Astrocyte (in vitro differentiated cells and primary cell): Measurements from ENCODE around the gene NRAP. TPM values are rescaled to one million over a fixed set of nuclear protein-coding genes. Genes with fewer than 3 reads are reported as not detected.

Experiments
- DNase-seq: peaks from one replicate; pipeline ENCODE4 v3.0.0-alpha.2; 2010; ENCODE audit warnings: low read depth
- FAIRE-seq: peaks from 2 replicates; lab custom pipeline; 2011; peaks lifted over from hg19 to GRCh38; lab: Jason Lieb, UNC
- H2AFZ ChIP-seq: 2 replicates; pipeline ENCODE4 v1.6.0; 2012; ENCODE audit warnings: low read depth, low read length, inconsistent platforms
- H3K27ac ChIP-seq: 2 replicates; pipeline ENCODE4 v1.5.1; 2011; ENCODE audit warnings: low read depth, low read length, inconsistent platforms
- H3K27me3 ChIP-seq: 2 replicates; pipeline ENCODE4 v1.6.0; 2011; ENCODE audit warnings: low read length, inconsistent platforms; ENCODE audit not compliant: insufficient read depth
- H3K36me3 ChIP-seq: 2 replicates; pipeline ENCODE4 v1.5.1; 2011; ENCODE audit warnings: low read length, inconsistent platforms; ENCODE audit not compliant: insufficient read depth
- H3K4me1 ChIP-seq: 2 replicates; pipeline ENCODE4 v1.5.1; 2011; ENCODE audit warnings: low read length, inconsistent platforms; ENCODE audit not compliant: insufficient read depth
- H3K4me2 ChIP-seq: 2 replicates; pipeline ENCODE4 v1.6.0; 2012; ENCODE audit warnings: low read length, inconsistent platforms
- H3K4me3 ChIP-seq: 2 replicates; pipeline ENCODE4 v1.5.1; 2011; ENCODE audit warnings: low read depth, mild to moderate bottlenecking, low read length, inconsistent platforms; ENCODE audit not compliant: insufficient read depth
- H3K79me2 ChIP-seq: 2 replicates; pipeline ENCODE4 v1.6.0; 2012; ENCODE audit warnings: mild to moderate bottlenecking, low read length, inconsistent platforms; ENCODE audit not compliant: insufficient read depth
- H3K9ac ChIP-seq: 2 replicates; pipeline ENCODE4 v1.6.0; 2012; ENCODE audit warnings: mild to moderate bottlenecking, low read length, inconsistent platforms
- H3K9me3 ChIP-seq: 2 replicates; pipeline ENCODE4 v1.5.1; 2012; ENCODE audit warnings: low read depth, mild to moderate bottlenecking, low read length, inconsistent platforms; ENCODE audit not compliant: insufficient read depth
- H4K20me1 ChIP-seq: 2 replicates; pipeline ENCODE4 v1.6.0; 2012; ENCODE audit warnings: low read length, inconsistent platforms; ENCODE audit not compliant: insufficient read depth
- H3K27ac Mint-ChIP-seq: one replicate; pipeline ENCODE4 v1.8.0; 2021; ENCODE audit warnings: mild to moderate bottlenecking, mixed read lengths; ENCODE audit not compliant: unreplicated experiment
- H3K27me3 Mint-ChIP-seq: one replicate; pipeline ENCODE4 v1.8.0; 2021; ENCODE audit warnings: low read depth, mixed read lengths; ENCODE audit not compliant: unreplicated experiment
- H3K36me3 Mint-ChIP-seq: one replicate; pipeline ENCODE4 v1.8.0; 2021; ENCODE audit warnings: low read depth, mixed read lengths; ENCODE audit not compliant: unreplicated experiment
- H3K4me1 Mint-ChIP-seq: one replicate; pipeline ENCODE4 v1.8.0; 2021; ENCODE audit warnings: low read depth, mixed read lengths; ENCODE audit not compliant: unreplicated experiment
- H3K4me3 Mint-ChIP-seq: one replicate; pipeline ENCODE4 v1.8.0; 2021; ENCODE audit warnings: mild to moderate bottlenecking, moderate library complexity, mixed read lengths; ENCODE audit not compliant: unreplicated experiment
- H3K9me3 Mint-ChIP-seq: one replicate; pipeline ENCODE4 v1.8.0; 2021; ENCODE audit warnings: mild to moderate bottlenecking, mixed read lengths; ENCODE audit not compliant: unreplicated experiment
- EZH2 ChIP-seq: IDR thresholded peaks from 2 replicates; pipeline ENCODE4 v1.6.1; 2012; ENCODE audit warnings: mild to moderate bottlenecking, low read length, inconsistent platforms; ENCODE audit not compliant: insufficient read depth
- total RNA-seq: library from RNA; stranded (reverse); gene quantifications from 2 replicates; pipeline ENCODE4 v1.2.1, GENCODE V29; 2021
- TF ChIP-seq, protein P1 (sequence below): IDR thresholded peaks from 2 replicates; pipeline ENCODE4 v1.5.1; 2011; ENCODE audit warnings: low read depth, mild to moderate bottlenecking, inconsistent platforms, low read length, moderate library complexity; ENCODE audit not compliant: insufficient read depth

NRAP gene
- total RNA-seq, 1 donor from 2014 or later: not detected

DNA sequence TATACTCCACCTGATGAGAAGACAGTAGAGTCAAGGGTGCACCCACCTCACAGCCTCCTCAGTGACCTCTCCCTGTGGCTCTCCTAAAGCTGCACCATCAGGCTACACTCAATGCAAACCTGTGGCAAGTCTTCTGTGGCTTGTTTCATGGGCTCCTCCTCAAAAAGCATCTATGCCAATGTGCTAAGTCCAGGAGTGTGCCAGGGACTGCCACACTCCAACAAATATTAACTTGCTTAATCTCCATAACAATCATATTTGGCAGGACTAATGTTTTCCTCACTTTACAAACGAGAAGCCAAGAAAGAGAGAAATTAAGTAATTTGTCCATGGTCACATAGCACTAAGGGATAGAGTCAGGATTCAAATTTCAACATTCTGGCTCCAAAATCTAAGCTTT is 11.9 kb downstream of the NRAP start:
- H3K36me3 ChIP-seq: no peaks in the 10 kb centered on the region
- Mint-ChIP-seq H3K27me3 (peaks cover 4% of the 10 kb centered on the region), H3K36me3 (no peaks in the 10 kb centered on the region), H3K4me1 (peaks cover 3% of the 10 kb centered on the region), H3K4me3 (no peak overlapping the region), H3K27ac (no peak overlapping the region), H3K9me3 (no peaks in the 10 kb centered on the region)
- no peak overlapping the region for H3K9ac ChIP-seq
- FAIRE-seq (no peak), DNase-seq (no peak)
- TF ChIP-seq, protein P1, sequence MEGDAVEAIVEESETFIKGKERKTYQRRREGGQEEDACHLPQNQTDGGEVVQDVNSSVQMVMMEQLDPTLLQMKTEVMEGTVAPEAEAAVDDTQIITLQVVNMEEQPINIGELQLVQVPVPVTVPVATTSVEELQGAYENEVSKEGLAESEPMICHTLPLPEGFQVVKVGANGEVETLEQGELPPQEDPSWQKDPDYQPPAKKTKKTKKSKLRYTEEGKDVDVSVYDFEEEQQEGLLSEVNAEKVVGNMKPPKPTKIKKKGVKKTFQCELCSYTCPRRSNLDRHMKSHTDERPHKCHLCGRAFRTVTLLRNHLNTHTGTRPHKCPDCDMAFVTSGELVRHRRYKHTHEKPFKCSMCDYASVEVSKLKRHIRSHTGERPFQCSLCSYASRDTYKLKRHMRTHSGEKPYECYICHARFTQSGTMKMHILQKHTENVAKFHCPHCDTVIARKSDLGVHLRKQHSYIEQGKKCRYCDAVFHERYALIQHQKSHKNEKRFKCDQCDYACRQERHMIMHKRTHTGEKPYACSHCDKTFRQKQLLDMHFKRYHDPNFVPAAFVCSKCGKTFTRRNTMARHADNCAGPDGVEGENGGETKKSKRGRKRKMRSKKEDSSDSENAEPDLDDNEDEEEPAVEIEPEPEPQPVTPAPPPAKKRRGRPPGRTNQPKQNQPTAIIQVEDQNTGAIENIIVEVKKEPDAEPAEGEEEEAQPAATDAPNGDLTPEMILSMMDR: no peak
- no peak for TF ChIP-seq EZH2
- no peaks in the 10 kb centered on the region for H3K9me3 ChIP-seq
- H3K27ac ChIP-seq: no peak overlapping the region
- no peaks in the 10 kb centered on the region for H3K27me3 ChIP-seq
- no peaks in the 10 kb centered on the region for H3K79me2 ChIP-seq
- H4K20me1 ChIP-seq: no peaks in the 10 kb centered on the region
- H3K4me3 ChIP-seq: no peak overlapping the region
- H2AFZ ChIP-seq: no peak overlapping the region
- no peak overlapping the region for H3K4me2 ChIP-seq
- H3K4me1 ChIP-seq: no peaks in the 10 kb centered on the region

- no peaks in the 10 kb centered on the region for H4K20me1 ChIP-seq
- peak; percentile 17 for DNase-seq
- no peaks in the 10 kb centered on the region for H3K27me3 ChIP-seq
- peaks cover 3% of the 10 kb centered on the region for H3K4me1 Mint-ChIP-seq
- no peaks in the 10 kb centered on the region for H3K9me3 Mint-ChIP-seq
- H2AFZ ChIP-seq: no peak overlapping the region
- no peaks in the 10 kb centered on the region for H3K4me1 ChIP-seq
- H3K4me3 Mint-ChIP-seq: no peak overlapping the region
- no peaks in the 10 kb centered on the region for H3K36me3 ChIP-seq
- TF ChIP-seq EZH2: no peak
- TF ChIP-seq, protein P1: no peak
- no peak overlapping the region for H3K4me2 ChIP-seq
- H3K36me3 Mint-ChIP-seq: no peaks in the 10 kb centered on the region
- no peaks in the 10 kb centered on the region for H3K9me3 ChIP-seq
- H3K27ac ChIP-seq: no peak overlapping the region
- no peak overlapping the region for H3K4me3 ChIP-seq
- peaks cover 3% of the 10 kb centered on the region for H3K27me3 Mint-ChIP-seq
- H3K79me2 ChIP-seq: no peaks in the 10 kb centered on the region
- H3K27ac Mint-ChIP-seq: no peak overlapping the region
- no peak for FAIRE-seq
- no peak overlapping the region for H3K9ac ChIP-seq
Measured at GRCh38 chr10:113651021-113651420, 12.8 kb downstream of the NRAP start.

DNA sequence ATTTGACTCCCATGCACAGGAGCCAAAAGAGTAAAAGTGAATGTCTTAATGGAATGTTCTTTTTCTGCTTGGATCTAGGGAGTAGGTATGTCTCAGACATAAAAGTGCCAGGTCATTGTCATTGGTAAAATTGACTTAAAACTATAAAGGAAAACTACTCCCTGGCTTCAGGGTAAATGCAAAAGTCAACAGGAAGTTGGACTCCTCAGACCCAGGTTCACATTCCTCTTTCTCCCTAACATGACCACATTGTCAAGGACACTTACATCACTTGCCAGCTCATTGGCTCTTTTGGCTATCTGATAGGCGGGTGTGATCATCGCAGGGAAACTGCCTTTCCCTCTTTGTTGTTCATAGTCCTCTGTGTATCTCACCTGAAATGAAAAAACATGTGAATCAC is 13.7 kb downstream of the NRAP start:
- H3K4me1 ChIP-seq: no peaks in the 10 kb centered on the region
- no peak overlapping the region for H2AFZ ChIP-seq
- H3K4me1 Mint-ChIP-seq: peaks cover 3% of the 10 kb centered on the region
- no peak overlapping the region for H3K9ac ChIP-seq
- no peak for TF ChIP-seq EZH2
- TF ChIP-seq, protein P1: no peak
- no peaks in the 10 kb centered on the region for H3K27me3 ChIP-seq
- H3K27ac ChIP-seq: no peak overlapping the region
- no peaks in the 10 kb centered on the region for H3K9me3 Mint-ChIP-seq
- DNase-seq (no peak), FAIRE-seq (no peak)
- H3K4me2 ChIP-seq: no peak overlapping the region
- no peak overlapping the region for H3K4me3 Mint-ChIP-seq
- H3K27ac Mint-ChIP-seq: no peak overlapping the region
- H3K9me3 ChIP-seq: no peaks in the 10 kb centered on the region
- no peaks in the 10 kb centered on the region for H3K79me2 ChIP-seq
- no peaks in the 10 kb centered on the region for H3K36me3 ChIP-seq
- H3K4me3 ChIP-seq: no peak overlapping the region
- H3K27me3 Mint-ChIP-seq: no peaks in the 10 kb centered on the region
- no peaks in the 10 kb centered on the region for H4K20me1 ChIP-seq
- H3K36me3 Mint-ChIP-seq: no peaks in the 10 kb centered on the region
